ENCODE results near the gene PGAP2. TPM values are rescaled to one million over a fixed set of nuclear protein-coding genes. Genes with fewer than 3 reads are reported as not detected.
A peak's percentile ranks its signal among the peaks of the same experiment; 100 is the strongest.
"Not testable (repeated sequence)": the region's sequence is repeated elsewhere in the genome, so short reads cannot be mapped to it uniquely, and the experiment has no call there.

PGAP2 gene
- total RNA-seq (ENCODE audit: low replicate concordance) = 42.3 and 43.1 TPM in 2 replicates
- long read RNA-seq, transcript PGAP2-215 (6 exons, 798 nt) = minor isoform, 5 of 59 reads
- long read RNA-seq, transcript PGAP2-207 (6 exons, 931 nt) = major isoform, 10 of 59 reads
- long read RNA-seq, transcript PGAP2-203 (7 exons, 1,837 nt) = minor isoform, 8 of 59 reads
- long read RNA-seq, transcript PGAP2-205 (6 exons, 1,566 nt) = minor isoform, 5 of 59 reads
- long read RNA-seq, partial matches to known transcripts = 5 of 59 reads
- long read RNA-seq, other reads (novel, unspliced or antisense) = 17 of 59 reads

GRCh38 chr11:3807909-3808860, at the start of gene PGAP2:
Gene PGAP2 (plus strand): TSS chr11:3808560. CDS start chr11:3811260, 2,700 bp downstream.
- H3K4me3 Mint-ChIP-seq = peak within 1 kb of the TSS; percentile 95
- no peaks in the 10 kb centered on the region for H3K27me3 Mint-ChIP-seq
- TF ChIP-seq CTCF (conservative IDR thresholded peaks at IDR 0.05) = peak; percentile 73
- H3K4me1 Mint-ChIP-seq (ENCODE audit: unreplicated experiment) = peaks cover 24% of the 10 kb centered on the region
- no peaks in the 10 kb centered on the region for H3K36me3 Mint-ChIP-seq
- peak within 1 kb of the TSS; percentile 94 for H3K27ac Mint-ChIP-seq
- no peaks in the 10 kb centered on the region for H3K9me3 Mint-ChIP-seq
- peak; percentile 77 for DNase-seq (ENCODE audit: extremely low spot score, unreplicated experiment)

- no peak overlapping the region for H3K4me3 Mint-ChIP-seq
- no peaks in the 10 kb centered on the region for H3K9me3 Mint-ChIP-seq
- H3K27me3 Mint-ChIP-seq = no peaks in the 10 kb centered on the region
- peaks cover 44% of the 10 kb centered on the region for H3K36me3 Mint-ChIP-seq
- DNase-seq (ENCODE audit: extremely low spot score, unreplicated experiment) = no peak
- no peaks in the 10 kb centered on the region for H3K4me1 Mint-ChIP-seq (ENCODE audit: unreplicated experiment)
- no peak overlapping the region for H3K27ac Mint-ChIP-seq
- no peak for TF ChIP-seq CTCF (conservative IDR thresholded peaks at IDR 0.05)
These were observed 44.1 kb upstream of the PGAP2 start for GRCh38 chr11:3764266-3764665.

GRCh38 chr11:3766836-3767235, 41.5 kb upstream of the PGAP2 start:
- H3K27me3 Mint-ChIP-seq; H3K9me3 Mint-ChIP-seq; H3K27ac Mint-ChIP-seq; H3K4me1 Mint-ChIP-seq (ENCODE audit: unreplicated experiment); DNase-seq (ENCODE audit: extremely low spot score, unreplicated experiment); H3K4me3 Mint-ChIP-seq: not testable (repeated sequence)
- H3K36me3 Mint-ChIP-seq = peaks cover 41% of the 10 kb centered on the region

- DNase-seq (ENCODE audit: extremely low spot score, unreplicated experiment) = no peak
- Mint-ChIP-seq H3K36me3 (peaks cover 37% of the 10 kb centered on the region), H3K27me3 (no peaks in the 10 kb centered on the region), H3K9me3 (no peaks in the 10 kb centered on the region), H3K4me3 (no peak overlapping the region), H3K4me1 (ENCODE audit: unreplicated experiment) (no peaks in the 10 kb centered on the region), H3K27ac (no peak overlapping the region)
- no peak for TF ChIP-seq CTCF (conservative IDR thresholded peaks at IDR 0.05)
These were observed 40.8 kb upstream of the PGAP2 start for GRCh38 chr11:3767536-3767935.

- no peaks in the 10 kb centered on the region for H3K4me1 Mint-ChIP-seq (ENCODE audit: unreplicated experiment)
- no peak overlapping the region for H3K4me3 Mint-ChIP-seq
- no peak overlapping the region for H3K27ac Mint-ChIP-seq
- H3K9me3 Mint-ChIP-seq = no peaks in the 10 kb centered on the region
- TF ChIP-seq CTCF (conservative IDR thresholded peaks at IDR 0.05) = no peak
- no peaks in the 10 kb centered on the region for H3K27me3 Mint-ChIP-seq
- H3K36me3 Mint-ChIP-seq = peaks cover 32% of the 10 kb centered on the region
- DNase-seq (ENCODE audit: extremely low spot score, unreplicated experiment) = no peak
These were observed 35.2 kb upstream of the PGAP2 start for GRCh38 chr11:3773180-3773579.

Data from type B pancreatic cell (in vitro differentiated cells).